Stimulated activated CD4-positive, alpha-beta T cell treated with anti-CD3 and anti-CD28 coated beads, Interleukin-12 subunit alpha, Interleukin-12 subunit beta, amount 100 ng/mL, for 4 hours (primary cell): ENCODE results near the gene KCNN1.
"Not testable (repeated sequence)": the region's sequence is repeated elsewhere in the genome, so short reads cannot be mapped to it uniquely, and the experiment has no call there.

ENCODE experiments used
- DNase-seq: peaks from one replicate; pipeline ENCODE4 v3.0.0-alpha.2; 2020

Gene KCNN1

GRCh38 chr19:17969096-17969792 is 2.3 kb downstream of the KCNN1 start:
- DNase-seq = no peak

- no peak for DNase-seq
These were observed 5.3 kb downstream of the KCNN1 start for GRCh38 chr19:17972230-17972629.

- no peak for DNase-seq
These were observed 6.9 kb downstream of the KCNN1 start for GRCh38 chr19:17973759-17974158.

- DNase-seq = no peak
These were observed 7.6 kb downstream of the KCNN1 start for GRCh38 chr19:17974551-17974950.

- DNase-seq = no peak
These were observed 8.1 kb downstream of the KCNN1 start for GRCh38 chr19:17975032-17975431.

GRCh38 chr19:17977021-17977420 is 10.1 kb downstream of the KCNN1 start:
- no peak for DNase-seq

GRCh38 chr19:17977488-17977887 is 10.6 kb downstream of the KCNN1 start:
- DNase-seq = no peak

- DNase-seq = no peak
These were observed 14.7 kb downstream of the KCNN1 start for GRCh38 chr19:17981611-17982010.

GRCh38 chr19:17982430-17982829 is 15.5 kb downstream of the KCNN1 start:
- no peak for DNase-seq

GRCh38 chr19:17985037-17985818 is 18.3 kb downstream of the KCNN1 start:
- no peak for DNase-seq

- not testable (repeated sequence) for DNase-seq
These were observed 19.7 kb downstream of the KCNN1 start for GRCh38 chr19:17986569-17986968.

- DNase-seq = no peak
These were observed 21.3 kb downstream of the KCNN1 start for GRCh38 chr19:17988161-17988560.

GRCh38 chr19:17989425-17990094 is 22.7 kb downstream of the KCNN1 start:
- no peak for DNase-seq

- DNase-seq = no peak
These were observed 26.3 kb downstream of the KCNN1 start for GRCh38 chr19:17993076-17993813.

- DNase-seq = peak; percentile 83
These were observed 30.0 kb downstream of the KCNN1 start for GRCh38 chr19:17996826-17997316.

GRCh38 chr19:17997969-17998826 is 31.3 kb downstream of the KCNN1 start:
- DNase-seq = no peak

- DNase-seq = no peak
These were observed 31.9 kb downstream of the KCNN1 start for GRCh38 chr19:17998827-17999150.

GRCh38 chr19:17999684-18000479 is 33.0 kb downstream of the KCNN1 start:
- DNase-seq = no peak

- DNase-seq = no peak
These were observed 33.6 kb downstream of the KCNN1 start for GRCh38 chr19:18000480-18000914.

- DNase-seq = peak; percentile 83
These were observed 34.2 kb downstream of the KCNN1 start for GRCh38 chr19:18000915-18001776.
